HG03045 (cell line): ENCODE data around the gene AP1M1.
"Not testable (repeated sequence)": the region's sequence is repeated elsewhere in the genome, so short reads cannot be mapped to it uniquely, and the experiment has no call there.

Source experiments
- ATAC-seq: cut with Tn5 transposase; IDR thresholded peaks from one replicate; pipeline ENCODE4 v1.9.1; 2021; ENCODE audit warnings: mild to moderate bottlenecking, moderate library complexity; ENCODE audit not compliant: unreplicated experiment

Gene AP1M1

GRCh38 chr19:16197622-16198369 is at the start of gene AP1M1:
Gene AP1M1, plus strand, starts transcription at chr19:16197911. Its CDS starts 116 bp downstream, at chr19:16198027.
- peak; percentile 75 for ATAC-seq

GRCh38 chr19:16148443-16149229 is 49.1 kb upstream of the AP1M1 start:
- ATAC-seq, result no peak

GRCh38 chr19:16153582-16154336 is 44.0 kb upstream of the AP1M1 start:
- ATAC-seq, result no peak

- ATAC-seq, result no peak
Observed at GRCh38 chr19:16154557-16154956, 43.2 kb upstream of the AP1M1 start.

GRCh38 chr19:16155128-16155527 is 42.6 kb upstream of the AP1M1 start:
- no peak for ATAC-seq

GRCh38 chr19:16156904-16157303 is 40.8 kb upstream of the AP1M1 start:
- ATAC-seq, result no peak

GRCh38 chr19:16157601-16158000 is 40.1 kb upstream of the AP1M1 start:
- ATAC-seq, result no peak

- ATAC-seq, result no peak
Observed at GRCh38 chr19:16159655-16160054, 38.1 kb upstream of the AP1M1 start.

GRCh38 chr19:16160445-16160942 is 37.2 kb upstream of the AP1M1 start:
- no peak for ATAC-seq

- ATAC-seq, result no peak
Observed at GRCh38 chr19:16160943-16161560, 36.7 kb upstream of the AP1M1 start.

- ATAC-seq, result no peak
Observed at GRCh38 chr19:16161840-16162239, 35.9 kb upstream of the AP1M1 start.

GRCh38 chr19:16164222-16164890 is 33.4 kb upstream of the AP1M1 start:
- ATAC-seq, result no peak

GRCh38 chr19:16166417-16166816 is 31.3 kb upstream of the AP1M1 start:
- no peak for ATAC-seq

- ATAC-seq, result no peak
Observed at GRCh38 chr19:16167055-16167454, 30.7 kb upstream of the AP1M1 start.

GRCh38 chr19:16168465-16169081 is 29.1 kb upstream of the AP1M1 start:
- ATAC-seq, result no peak

- no peak for ATAC-seq
Observed at GRCh38 chr19:16170134-16170533, 27.6 kb upstream of the AP1M1 start.

GRCh38 chr19:16175954-16176353 is 21.8 kb upstream of the AP1M1 start:
- ATAC-seq, result no peak

- not testable (repeated sequence) for ATAC-seq
Observed at GRCh38 chr19:16178866-16179265, 18.8 kb upstream of the AP1M1 start.

- no peak for ATAC-seq
Observed at GRCh38 chr19:16180611-16181010, 17.1 kb upstream of the AP1M1 start.

GRCh38 chr19:16184665-16185122 is 13.0 kb upstream of the AP1M1 start:
- no peak for ATAC-seq
